ENCODE measurements around the gene ALG14.
"Not testable (repeated sequence)": the region's sequence is repeated elsewhere in the genome, so short reads cannot be mapped to it uniquely, and the experiment has no call there.

The ALG14 gene, protein sequence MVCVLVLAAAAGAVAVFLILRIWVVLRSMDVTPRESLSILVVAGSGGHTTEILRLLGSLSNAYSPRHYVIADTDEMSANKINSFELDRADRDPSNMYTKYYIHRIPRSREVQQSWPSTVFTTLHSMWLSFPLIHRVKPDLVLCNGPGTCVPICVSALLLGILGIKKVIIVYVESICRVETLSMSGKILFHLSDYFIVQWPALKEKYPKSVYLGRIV

DNA sequence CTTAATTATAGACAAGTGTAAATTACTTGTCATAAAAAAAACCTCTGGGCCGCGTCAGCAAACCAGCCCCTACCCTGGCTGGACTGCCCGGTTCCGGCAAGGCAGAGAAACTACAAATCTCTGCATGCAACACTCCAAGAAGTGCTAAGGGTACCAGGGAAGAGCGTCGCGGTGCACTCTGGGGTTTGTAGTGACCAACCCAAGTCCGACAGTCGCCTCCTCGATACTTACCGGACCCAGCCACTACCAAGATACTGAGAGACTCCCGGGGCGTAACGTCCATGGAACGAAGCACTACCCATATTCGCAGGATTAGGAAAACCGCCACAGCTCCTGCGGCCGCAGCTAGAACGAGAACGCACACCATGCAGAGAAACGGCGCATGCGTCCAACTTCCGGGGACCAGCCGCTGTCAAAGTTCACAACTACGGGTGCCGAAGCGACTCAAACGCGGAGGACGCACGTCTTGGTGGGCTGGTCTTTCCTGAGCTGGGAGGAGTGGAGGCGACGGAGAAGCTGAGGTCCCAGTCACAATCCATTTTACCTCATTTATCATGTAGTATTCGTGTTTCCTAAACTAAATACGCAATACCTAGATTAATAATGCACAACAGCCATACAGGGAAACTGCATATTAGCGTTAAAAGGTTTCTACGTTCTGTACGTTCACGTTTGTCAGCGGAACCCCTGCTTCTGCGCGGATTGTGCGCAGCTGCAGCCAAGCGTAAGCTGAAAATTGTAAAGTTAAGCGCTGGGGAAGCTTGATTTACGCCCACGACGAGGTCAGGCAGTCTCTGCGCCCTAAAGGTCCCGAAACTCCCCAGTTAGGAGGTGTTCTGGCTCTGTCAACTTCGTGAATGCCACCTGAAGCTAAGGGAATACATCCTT is at the start of gene ALG14:
ALG14 (minus strand) TSS at position 420 of the 888 bp plus-strand sequence; CDS start at position 367, 53 bp downstream.
- peak; percentile 83 to 88 for DNase-seq (ENCODE audit: extremely low read depth in 1 of 2, low read depth in 1 of 2)

DNA sequence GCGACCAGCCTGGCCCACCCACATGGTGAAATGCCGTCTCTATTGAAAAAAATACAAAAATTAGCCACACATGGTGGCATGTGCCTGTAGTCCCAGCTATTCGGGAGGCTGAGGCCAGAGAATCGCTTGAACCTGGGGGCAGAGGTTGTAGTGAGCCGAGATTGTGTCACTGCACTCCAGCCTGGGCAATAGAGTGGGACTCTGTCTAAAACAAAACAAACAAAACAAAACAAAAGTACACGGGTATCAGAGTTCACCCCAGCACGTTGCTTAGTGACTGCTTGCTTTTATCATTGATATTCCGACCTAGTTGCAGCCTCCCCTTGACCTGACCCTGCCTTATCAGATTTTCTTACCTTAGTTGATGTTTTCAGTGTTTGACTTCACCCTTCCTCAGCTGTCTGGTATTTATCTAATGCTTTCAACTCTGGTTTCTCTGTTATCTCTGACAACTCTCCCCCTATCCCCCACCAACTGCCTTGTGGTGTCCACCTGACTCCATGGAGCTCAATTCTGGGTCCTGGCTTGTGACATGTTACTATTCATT is 49.5 kb upstream of the ALG14 start:
- no peak for DNase-seq (ENCODE audit: extremely low read depth in 1 of 2, low read depth in 1 of 2)

DNA sequence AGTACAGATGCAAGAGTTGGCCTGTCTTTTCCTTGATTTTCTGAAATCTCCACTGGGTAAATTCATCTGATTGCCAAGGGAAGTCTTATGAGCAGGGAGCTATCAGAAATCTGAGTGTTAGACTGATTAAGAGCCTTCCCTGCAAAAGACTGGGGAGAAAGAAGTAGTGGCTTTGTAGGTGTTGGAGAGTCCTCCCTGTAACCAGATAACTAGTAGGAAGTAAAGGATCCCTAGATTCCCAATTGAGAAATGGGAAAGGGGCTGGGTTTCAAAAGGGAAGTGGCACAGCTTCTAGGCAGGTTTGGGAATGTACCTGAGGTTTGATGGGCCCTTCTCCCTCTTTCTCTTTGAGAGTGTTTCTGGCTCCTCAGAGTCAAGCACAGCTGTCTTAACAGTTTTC is 46.5 kb upstream of the ALG14 start:
- no peak for DNase-seq (ENCODE audit: extremely low read depth in 1 of 2, low read depth in 1 of 2)

DNA sequence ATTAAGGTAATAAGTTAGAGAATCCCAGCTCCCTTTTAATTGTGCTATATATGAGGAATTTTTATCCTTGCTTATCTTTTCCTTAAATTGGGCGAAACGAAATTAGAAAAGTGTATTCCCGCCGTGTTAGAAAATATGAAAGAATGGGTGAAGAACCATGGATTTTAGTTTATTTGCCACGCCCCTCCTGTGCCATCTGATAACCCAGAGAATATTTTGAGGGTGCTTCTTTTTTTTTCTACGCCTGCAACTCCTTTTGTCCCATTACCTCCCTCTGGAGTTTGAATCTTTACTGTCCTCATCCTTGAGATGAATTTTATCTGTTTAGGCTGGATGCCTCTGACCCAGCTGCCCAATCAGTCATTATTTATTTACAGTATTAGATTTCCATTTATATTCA is 46.0 kb upstream of the ALG14 start:
- no peak for DNase-seq (ENCODE audit: extremely low read depth in 1 of 2, low read depth in 1 of 2)

DNA sequence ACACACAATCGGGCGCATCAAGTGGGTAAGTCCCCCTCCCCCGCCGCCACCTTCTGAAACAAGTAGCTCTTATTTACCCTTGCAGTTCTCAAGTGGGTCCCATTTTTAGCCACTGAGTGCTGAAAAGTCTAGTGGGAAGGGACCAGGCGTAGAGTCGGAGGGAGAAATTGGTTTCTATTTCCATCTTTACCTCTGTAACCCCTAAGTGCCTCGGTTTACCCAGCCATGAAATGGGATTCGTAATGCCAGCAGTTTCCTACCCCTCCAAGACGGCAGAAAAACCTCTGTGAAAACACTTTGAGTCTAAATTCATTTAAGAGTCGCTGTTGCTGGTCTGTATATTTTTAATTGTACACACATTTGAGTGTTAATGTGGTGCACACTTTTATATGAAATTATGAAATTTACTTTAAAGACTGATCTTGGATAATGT is 45.3 kb upstream of the ALG14 start:
- no peak for DNase-seq (ENCODE audit: extremely low read depth in 1 of 2, low read depth in 1 of 2)

DNA sequence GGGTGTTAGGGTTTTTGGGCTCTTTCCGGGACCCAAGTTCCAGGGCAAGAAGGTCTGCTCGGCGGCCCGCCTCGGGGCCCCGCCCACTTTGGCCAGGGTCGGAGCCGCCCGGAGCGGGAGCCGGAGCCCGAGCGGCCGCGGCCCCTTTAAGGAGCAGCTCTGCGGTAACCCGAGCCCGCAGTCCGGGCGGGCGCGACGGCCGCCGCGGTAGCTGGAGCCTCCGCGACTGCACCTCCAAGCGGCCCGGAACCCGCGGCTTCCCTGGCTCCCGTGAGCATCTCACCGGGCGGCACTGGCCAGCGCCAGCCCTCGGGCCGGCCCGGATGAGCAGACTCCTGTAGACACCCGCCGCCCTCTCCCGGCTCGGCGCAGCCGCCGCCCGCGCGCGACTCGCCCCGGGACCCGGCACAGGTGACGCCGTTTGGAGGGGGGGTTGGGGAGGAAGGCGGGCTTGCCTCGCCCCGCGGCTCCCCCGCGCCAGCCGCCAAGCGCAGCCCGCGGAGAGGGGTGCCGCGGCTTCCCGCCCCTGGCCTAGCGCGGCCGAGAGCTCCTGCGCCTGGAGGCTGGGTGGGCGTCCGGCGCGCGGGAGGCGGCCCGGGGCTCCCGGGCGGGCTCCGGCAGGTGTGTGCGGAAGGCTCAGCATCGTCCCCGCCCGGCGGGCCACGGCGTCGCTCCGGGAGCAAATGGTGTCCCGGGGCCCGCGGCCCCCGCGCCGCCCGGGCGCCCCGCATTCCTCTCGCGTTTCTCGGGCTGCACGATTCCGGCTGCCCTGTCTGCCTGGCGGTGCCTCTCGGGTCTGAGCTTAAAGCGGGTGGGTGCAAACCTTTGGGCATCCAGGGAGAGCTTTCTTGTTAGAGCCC is 44.7 kb upstream of the ALG14 start, which contains the start of gene TLCD4:
TLCD4 (plus strand) TSS at position 149 of the 860 bp plus-strand sequence. CDS start 26,547 bp downstream, outside the sequence.
- DNase-seq (ENCODE audit: extremely low read depth in 1 of 2, low read depth in 1 of 2) = peak in 1 of 2 donors; percentile 11

DNA sequence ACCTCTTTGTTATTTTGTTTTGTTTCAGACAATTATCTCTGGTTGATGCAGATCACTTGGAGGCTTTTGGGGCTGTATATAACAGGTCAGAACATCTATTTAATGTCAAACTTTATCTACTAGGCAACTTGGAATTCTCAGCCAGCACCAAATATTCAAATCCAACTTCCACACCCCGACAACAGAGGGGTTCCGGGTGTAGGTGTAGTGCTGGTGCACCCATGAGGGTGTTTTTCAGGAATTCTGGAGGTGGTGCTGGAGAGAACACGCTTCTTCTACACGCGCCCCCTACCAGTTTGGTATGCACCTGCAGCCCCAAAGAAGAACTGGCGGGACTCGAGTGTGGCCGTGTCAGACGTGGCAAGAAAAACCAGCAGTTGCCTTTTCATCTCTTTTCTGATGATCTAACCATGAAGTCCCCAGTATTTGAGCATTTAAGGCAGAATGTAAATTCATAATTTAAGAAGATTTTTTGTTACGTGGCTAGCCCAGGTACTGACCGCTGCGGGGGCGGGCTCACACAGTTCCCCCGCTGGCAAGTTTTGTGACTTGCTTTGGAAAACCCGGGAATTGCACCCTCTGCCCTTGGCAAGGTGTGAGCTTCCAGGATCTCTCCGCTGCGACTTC is 43.9 kb upstream of the ALG14 start:
- peak; percentile 14 to 17 for DNase-seq (ENCODE audit: extremely low read depth in 1 of 2, low read depth in 1 of 2)

DNA sequence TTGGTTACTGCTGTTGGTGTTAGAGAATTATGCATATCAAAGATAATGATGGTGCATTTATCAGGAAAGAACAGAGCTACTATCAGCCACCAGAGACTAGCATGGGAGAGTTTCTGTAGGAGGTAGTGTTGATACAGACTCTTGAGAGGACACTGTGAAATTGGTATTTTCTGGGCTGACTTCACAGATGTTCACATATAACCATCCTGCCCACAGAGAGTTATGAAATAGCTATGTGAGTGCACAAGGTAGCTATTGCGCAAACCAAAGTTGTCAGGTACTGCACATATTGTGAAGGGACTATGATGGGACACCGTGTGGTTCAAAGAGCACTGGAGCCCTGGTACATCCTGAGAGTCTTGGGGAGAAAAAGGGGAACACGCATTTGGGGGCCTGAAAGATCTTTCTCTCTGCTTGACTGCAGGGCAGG is 43.0 kb upstream of the ALG14 start:
- DNase-seq (ENCODE audit: extremely low read depth in 1 of 2, low read depth in 1 of 2) = no peak

DNA sequence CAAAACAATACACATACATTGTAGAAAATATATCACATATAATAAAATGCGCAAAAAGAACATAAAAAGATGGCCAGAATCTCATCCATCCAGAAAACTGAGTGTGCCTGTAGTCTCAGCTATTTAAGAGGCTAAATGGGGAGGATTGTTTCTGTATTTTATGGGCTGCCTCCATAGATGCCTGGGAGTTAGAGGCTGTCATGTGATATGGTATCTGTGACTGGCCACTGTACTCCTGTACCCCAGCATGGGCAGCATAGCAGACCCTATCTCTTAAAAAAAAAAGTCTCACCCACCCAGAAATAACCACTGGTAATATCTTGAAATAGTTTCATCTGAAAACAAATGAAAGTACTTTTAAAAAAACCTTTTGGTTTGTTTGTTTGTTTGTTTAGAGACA is 40.9 kb upstream of the ALG14 start:
- DNase-seq (ENCODE audit: extremely low read depth in 1 of 2, low read depth in 1 of 2) = no peak

DNA sequence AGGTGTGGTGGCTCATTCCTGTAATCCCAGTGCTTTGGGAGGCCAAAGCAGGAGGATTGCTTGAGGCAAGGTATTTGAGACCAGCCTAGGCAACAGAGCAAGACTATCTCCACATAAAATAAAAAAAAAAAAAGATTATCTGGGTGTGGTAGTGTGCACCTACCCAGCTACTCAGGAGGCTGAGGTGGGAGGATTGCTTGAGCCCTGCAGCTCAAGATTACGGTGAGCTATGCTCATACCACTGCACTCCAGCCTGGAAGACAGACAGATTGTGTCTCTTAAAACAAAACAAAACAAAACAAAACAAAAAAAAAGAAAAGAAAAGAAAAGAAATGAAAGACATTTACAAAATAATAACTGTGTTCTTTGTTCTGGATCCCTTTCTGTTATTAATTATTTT is 38.3 kb upstream of the ALG14 start:
- no peak for DNase-seq (ENCODE audit: extremely low read depth in 1 of 2, low read depth in 1 of 2)

DNA sequence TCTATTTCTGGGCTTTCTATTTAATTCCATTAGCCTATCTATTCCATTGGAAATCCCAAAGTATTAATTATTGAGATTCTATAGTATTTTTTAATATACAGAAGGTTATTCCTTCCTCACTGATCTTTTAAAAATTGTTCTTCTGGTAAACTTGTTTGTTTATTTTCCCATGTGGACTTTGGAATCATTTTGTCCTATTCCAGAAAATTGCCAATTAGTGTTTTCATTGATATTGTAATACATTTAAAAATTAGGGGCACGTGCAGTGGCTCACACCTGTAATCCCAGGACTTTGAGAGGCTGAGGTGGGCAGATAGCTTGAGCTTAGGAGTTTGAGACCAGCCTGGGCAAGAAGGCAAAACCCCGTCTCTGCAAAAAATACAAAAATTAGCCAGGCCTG is 36.0 kb upstream of the ALG14 start:
- no peak for DNase-seq (ENCODE audit: extremely low read depth in 1 of 2, low read depth in 1 of 2)

DNA sequence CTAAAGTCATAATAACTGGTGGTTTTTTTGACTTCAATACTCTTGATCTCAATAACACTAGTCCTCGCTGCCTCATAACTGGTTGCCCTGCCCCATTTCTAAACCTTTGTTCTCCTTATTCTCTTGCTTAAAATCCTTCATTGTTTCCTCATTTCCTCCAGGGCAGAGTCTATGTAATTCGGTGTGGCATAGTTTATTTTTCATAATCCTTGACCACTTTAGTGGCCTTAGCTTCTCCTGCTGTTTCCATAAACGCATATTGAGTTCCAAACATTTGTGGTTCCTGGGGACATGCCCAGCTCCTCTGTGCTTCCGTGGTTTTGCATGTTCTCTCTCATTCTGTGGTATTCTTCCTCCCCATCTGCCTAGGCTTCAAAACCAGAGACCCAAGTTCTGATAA is 25.4 kb upstream of the ALG14 start:
- DNase-seq (ENCODE audit: extremely low read depth in 1 of 2, low read depth in 1 of 2) = no peak

DNA sequence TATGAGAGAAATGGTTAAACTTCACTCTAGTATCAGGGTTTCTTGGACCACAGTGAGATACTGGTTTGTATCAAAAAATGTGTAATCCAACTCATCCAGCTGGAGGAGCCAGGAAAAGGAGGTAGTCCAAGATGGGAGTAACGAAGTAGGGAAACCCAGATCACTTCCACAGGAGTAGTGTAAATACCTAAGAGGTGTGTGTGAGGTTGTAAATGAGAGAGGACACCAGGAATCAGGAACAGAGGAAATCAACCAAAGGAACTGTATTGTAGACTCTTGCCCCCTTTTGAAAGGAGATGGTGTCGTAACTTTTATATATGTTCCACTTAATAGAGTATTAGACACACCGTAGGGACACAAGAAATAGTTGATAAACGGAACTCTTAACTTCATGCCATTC is 24.7 kb upstream of the ALG14 start:
- DNase-seq (ENCODE audit: extremely low read depth in 1 of 2, low read depth in 1 of 2) = no peak

DNA sequence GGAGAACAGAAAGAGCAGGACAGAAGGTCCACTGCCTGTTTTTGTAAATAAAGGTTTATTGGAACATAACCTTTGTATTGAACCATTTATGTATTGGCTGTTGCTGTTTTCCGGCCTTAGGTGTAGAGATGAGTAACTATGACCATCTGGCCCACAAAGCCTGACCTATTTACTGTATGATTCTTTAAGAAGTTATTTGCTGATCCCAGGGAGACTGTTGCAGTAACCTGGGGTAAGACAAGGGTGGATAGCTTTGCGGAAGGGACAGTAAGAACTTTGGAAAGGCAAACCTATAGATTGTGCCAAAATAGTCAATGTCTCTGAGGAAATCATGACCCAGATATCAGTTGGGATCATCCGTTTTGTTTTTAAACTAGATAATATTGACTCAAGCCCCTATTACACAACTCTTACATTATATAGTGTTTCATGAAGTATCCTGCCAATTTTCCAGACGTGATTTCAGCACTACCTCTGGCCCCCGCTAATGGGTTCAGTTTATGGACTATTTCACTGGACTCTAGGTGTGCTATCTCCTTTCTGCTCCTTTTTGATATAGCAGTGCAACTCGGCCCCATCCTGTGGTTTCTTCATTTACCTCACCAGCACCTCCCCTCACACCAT is 23.6 kb upstream of the ALG14 start:
- no peak for DNase-seq (ENCODE audit: extremely low read depth in 1 of 2, low read depth in 1 of 2)

DNA sequence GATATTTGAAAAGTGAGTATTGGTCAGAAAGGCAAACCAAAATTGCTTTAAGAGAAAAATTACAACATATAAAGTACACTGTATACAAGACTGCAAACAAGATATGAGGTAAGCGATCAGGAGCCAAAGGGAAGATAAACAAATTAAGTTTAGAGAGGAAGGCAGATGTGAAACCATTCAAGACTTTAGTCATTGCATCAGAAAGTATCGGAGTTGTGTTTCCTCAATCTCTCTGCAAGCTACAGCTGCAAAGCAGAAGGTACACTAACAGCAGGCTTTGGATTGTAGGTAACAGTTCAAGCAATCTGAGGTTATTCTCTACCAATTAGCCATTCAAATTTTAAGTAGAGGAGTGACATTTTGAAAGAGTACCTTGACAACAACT is 23.1 kb upstream of the ALG14 start:
- no peak for DNase-seq (ENCODE audit: extremely low read depth in 1 of 2, low read depth in 1 of 2)

DNA sequence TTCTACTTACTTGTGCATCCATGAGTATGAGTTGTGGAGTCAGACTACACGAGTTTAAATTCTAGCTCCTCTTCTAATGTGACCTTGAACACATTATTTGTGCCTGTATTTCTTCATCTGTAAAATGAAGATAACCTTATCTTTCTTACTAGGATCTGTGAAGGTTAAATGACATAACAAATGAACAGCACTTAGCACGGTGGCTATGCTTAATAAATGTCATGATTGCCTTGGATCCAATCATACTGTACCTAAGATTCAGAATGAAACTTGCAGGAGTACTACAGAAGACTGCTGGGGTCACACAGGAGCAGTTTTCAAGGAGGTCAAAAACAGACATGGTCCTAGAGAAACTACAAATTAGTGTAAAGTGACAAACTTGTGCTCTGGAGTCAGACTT is 22.2 kb upstream of the ALG14 start:
- no peak for DNase-seq (ENCODE audit: extremely low read depth in 1 of 2, low read depth in 1 of 2)

DNA sequence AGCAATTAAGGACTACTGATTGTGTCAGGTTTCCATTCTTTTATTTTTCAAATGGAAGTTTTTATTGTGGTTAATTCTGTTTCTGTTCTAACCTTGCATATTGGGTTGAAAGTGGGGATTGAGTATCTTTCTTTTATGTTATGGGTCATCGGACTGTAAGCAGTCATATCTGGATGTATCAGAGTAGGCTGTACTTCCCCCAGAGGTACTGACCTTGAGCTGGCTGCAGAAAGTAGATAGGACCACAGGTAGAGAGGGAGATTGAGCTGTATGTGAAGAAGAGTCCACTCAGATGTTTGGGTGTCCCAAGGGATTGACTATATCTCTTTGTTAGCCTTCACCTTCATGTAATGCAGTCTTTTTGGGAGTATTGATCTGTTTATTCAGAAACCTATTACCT is 20.5 kb upstream of the ALG14 start:
- DNase-seq (ENCODE audit: extremely low read depth in 1 of 2, low read depth in 1 of 2) = no peak

DNA sequence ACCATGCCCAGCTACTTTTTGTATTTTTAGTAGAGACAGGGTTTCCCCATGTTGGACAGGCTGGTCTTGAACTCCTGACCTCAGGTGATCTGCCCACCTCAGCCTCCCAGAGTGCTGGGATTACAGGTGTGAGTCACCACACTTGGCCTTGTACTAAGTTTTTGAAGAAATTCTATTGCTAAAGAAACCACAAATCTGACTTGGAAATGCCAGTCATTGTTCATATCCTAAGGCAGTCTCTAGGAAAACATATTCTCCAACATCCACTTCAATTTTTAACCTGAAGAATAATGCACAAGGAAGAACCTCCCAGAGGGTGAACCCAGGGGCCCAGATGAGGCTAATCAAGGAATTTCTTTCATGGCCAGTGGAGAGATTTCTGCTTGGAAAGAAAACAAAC is 20.1 kb upstream of the ALG14 start:
- not testable (repeated sequence) for DNase-seq (ENCODE audit: extremely low read depth in 1 of 2, low read depth in 1 of 2)

DNA sequence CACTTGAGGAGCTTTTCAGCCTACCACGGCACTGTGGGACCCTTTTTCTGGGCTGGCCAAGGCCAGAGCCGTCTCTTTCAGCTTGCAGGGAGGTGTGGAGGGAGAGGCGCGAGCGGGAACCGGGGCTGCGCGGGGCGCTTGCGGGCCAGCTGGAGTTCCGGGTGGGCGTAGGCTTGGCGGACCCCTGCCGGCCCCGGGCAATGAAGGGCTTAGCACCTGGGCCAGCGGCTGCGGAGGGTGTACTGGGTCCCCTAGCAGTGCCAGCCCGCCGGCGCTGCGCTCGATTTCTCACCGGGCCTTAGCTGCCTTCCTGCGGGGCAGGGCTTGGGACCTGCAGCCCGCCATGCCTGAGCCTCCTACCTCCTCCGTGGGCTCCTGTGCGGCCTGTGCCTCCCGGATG is 18.5 kb upstream of the ALG14 start:
- DNase-seq (ENCODE audit: extremely low read depth in 1 of 2, low read depth in 1 of 2) = not testable (repeated sequence)

All from activated CD8-positive, alpha-beta memory T cell treated with anti-CD3 and anti-CD28 coated beads for 1 hour (primary cell).